Stimulated activated CD8-positive, alpha-beta memory T cell treated with anti-CD3 and anti-CD28 coated beads, Interleukin-15, amount 100 ng/mL, for 1 hour (primary cell): ENCODE data around the gene RIMOC1.
"Not testable (repeated sequence)": the region's sequence is repeated elsewhere in the genome, so short reads cannot be mapped to it uniquely, and the experiment has no call there.

ENCODE experiments used
- DNase-seq: peaks from one replicate; pipeline ENCODE4 v3.0.0-alpha.2; 2020; ENCODE audit warnings: low read depth

The RIMOC1 gene

DNA sequence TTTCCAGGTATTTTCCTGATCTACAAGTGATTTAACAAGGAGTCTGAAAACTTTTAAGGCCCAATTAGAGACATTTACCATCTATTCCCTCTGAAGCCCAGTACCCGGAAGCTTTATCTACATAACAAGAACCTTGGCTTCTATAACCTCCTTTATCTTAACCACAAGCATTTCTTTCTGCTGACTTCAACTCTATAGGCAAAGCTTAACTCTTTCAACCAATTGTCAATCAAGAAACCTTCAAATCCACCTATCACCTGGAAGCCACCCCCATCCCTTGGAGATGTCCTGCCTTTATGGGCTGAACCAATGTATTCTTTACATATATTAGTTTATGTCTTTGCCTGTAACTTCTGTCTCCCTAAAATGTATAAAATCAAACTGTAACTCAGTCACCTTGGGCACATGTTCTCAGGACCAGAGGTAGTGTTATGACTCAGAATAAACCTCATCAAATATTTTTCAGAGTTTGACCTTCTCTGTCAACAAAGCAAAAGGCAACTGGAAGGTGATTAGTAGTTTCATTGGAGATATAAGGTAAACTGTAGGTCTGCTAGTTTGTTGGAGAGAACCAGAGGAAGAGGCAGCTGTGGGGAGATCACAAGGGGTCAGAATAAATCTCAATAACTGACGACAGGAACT is 13.0 kb upstream of the RIMOC1 start:
- no peak for DNase-seq

DNA sequence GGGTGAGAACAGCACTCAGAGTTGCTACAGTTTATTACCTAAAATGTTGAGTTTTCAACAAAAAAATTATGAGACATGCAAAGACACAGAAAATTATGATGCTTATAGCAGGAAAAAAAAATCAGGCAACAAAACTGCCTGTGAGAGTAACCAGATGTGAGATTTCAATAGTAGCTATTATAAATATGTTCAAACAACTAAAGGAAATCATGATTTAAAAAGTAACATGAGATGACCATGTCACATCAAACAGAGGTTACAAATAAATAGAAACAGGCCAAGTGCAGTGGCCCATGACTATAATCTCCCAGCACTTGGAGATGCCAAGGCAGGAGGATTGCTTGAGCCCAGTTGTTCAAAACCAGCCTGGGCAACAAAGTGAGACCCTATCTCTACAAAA is 12.1 kb upstream of the RIMOC1 start:
- no peak for DNase-seq

DNA sequence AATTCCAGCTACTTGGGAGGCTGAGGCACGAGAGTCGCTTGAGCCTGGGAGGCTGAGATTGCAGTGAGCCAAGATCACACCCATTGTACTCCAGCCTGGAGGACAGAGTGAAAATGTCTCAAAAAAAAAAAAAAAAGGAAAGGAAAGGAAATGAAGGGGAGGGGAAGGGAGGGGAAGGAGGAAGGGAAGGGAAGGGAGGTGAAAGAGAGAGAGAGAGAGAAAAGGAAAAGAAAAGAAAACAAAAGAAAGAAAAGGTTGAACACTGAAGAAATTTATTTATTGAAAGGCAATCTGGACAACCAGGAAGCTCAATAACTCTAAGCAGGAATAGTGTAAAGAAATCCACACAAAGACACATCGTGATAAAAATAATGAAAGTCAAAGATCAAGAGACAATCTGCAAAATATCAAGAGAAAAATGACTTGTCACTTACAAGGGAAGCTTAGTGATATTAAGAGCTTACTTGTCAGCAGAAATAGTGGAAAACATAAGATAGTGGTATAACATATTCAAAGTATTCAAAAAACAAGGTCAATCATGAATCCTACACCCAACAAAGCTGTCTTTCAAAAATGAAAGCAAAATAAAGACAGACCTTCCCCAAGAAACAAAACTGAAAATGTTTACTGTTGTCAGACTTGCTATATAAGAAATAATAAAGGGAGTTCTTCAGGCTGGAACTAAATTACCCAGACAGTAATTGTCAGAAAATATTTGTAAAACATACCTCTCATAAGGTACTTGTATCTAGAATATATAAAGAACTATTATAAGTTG is 10.9 kb upstream of the RIMOC1 start:
- no peak for DNase-seq

DNA sequence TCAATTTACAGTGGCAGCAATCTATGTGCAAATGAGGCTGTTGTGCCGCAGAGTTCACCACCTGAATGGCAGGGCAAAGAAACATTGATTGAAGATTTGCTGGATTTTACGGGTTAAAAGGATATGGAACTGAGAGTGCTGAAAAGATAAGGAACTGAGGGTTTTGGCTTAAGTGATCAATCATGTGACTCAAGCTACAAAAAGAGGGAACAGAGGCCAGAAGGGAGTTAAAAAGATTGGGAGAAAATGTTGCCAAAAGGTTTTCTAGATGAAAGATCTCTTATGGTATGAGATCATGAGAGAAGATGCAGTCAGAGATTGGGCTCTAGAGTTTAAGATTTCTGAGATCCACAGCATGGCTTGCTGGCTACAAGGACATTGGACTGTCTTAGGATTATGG is 7.9 kb upstream of the RIMOC1 start:
- no peak for DNase-seq

DNA sequence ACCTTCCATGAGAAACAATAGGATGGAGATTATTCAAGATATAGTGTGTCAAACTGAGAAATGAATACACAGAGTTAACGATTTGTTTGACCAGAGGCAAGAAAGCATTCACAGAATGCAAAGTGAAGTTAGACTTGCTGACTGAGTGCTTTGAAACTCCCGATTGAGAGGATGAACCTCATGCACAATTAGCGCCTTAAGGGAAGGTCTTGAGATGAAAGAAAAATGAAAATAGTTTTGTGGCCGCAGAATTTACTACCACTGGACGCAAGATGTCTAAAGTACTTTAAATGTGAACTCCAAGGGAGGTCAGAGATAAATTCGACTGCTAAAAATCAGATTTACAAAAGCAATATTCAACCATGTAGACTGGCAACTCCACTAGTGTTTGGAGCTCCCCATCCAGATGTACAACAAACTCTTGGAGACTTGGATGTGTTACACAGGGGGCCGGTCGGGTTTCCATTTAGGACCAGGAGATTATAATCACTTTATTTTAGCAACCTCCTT is 707 bp upstream of the RIMOC1 start:
- no peak for DNase-seq

DNA sequence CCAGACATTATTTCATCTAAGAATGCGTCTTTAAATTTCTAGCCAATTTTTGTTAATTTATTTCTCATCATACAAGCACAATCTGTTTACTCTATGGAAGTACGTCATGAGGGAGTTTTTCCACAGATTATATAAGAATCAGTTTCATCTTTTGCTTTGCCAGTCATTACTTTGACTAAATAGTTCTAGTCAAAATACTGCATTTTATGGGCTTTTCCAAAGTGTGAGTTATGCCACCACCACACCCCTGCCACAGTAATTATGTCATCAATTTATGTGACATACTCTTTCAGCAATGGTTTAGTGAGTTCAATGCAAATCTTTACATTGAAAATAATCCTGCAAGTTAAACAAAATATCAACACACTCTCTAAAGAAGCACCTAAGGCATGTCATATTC is 2.0 kb downstream of the RIMOC1 start:
- DNase-seq = no peak

DNA sequence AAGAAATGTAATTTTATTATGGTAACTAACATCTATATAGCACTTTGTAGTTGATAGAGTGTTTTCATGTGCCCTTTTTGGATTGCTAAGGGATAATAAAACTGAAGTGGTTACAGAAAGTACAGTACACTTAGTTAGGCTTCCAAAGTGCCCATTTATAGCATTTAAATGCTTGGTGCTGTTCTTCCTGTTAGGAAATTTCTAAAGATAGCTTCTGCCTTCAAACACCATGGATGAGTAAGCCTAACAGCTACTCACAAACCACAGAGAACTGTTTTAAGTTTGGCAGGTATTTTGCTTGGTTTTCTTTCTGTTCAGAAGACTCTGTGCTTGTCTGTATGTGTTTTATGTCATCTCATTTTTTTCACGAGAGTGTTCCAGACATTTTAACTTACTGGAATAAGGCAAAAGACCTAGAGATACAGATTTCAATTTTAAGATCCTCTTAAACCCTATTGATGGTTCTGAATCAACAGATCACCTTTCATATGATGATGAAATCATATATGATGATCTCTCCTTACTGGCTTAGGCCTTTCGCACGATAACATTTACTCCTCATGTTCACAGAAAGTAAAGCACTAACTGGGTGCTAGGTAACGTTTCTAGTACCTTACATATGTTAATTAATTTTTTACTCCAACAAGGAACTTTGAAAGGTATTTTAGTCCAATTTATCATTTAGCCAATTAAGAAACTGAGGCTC is 4.4 kb downstream of the RIMOC1 start:
- DNase-seq = no peak

DNA sequence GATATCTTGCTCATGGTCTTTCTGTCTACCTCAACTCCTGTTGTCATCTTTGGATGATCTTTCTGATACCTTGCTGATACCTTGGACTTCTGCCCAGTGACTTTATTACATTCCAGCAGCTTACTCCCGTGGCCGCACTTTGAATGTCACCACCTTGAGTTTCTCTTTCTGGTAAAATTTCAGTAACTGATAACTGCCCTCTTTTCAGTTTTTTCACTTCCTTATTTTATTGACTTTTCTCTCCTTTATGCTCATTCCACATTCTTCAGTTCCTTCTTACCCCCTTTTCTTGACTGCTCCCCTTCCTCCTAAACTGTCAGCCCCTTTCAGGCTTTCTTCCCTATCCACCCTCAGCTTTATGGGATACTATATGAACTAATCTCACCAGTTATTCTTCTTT is 14.0 kb downstream of the RIMOC1 start:
- no peak for DNase-seq

DNA sequence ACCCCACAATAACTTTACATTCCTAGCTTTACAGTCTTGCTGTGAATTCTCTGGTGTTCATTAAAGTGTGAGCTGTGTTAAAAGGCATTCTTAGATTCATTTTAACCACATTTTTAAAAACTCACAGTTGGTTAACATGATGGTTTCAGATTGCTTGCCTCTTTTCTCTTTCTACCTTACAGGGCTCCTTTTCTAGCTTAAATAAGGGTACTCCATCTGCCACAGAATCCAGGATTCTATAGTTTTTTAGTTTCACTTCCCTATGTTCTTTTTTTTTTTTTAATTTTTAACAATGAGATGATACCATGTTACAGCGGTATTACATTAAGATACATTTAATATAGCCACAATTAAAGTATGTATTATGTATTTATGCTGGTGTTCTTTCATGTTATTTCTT is 17.0 kb downstream of the RIMOC1 start:
- DNase-seq = no peak

DNA sequence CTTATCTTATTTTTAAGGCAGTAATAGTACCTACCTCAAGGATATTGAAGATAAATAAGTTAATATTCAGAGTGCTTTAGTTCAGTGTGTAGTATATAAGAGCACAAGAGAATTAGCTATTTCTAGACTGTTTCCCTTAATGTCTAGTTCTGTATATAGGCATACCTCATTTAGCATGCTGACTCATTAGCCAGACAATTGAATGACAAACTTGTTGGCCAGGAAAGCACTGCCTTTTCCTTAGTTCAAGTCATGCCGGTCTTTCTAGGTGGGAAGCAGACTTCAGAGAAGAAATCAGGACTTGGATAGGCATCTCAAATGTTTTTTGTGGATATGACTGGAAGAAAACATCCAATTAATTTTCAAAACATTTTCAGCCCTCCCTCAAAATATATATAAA is 17.7 kb downstream of the RIMOC1 start:
- DNase-seq = no peak

DNA sequence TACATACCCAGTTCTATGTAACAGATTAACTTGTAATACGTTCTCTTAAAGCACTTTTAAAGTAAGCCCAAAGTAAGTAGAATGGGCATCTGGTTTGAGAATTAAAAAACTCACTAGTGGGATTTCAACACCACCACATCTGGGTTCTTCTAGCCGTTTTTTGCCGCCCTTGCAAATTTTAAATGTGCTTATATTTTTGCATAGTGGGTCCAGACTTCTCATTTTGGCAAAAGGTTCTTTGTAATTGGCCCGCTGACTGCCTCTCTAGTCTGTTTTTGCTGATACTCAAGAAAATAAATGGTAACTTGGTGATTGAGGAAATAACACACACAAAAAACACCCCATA is 20.4 kb downstream of the RIMOC1 start:
- DNase-seq = no peak

DNA sequence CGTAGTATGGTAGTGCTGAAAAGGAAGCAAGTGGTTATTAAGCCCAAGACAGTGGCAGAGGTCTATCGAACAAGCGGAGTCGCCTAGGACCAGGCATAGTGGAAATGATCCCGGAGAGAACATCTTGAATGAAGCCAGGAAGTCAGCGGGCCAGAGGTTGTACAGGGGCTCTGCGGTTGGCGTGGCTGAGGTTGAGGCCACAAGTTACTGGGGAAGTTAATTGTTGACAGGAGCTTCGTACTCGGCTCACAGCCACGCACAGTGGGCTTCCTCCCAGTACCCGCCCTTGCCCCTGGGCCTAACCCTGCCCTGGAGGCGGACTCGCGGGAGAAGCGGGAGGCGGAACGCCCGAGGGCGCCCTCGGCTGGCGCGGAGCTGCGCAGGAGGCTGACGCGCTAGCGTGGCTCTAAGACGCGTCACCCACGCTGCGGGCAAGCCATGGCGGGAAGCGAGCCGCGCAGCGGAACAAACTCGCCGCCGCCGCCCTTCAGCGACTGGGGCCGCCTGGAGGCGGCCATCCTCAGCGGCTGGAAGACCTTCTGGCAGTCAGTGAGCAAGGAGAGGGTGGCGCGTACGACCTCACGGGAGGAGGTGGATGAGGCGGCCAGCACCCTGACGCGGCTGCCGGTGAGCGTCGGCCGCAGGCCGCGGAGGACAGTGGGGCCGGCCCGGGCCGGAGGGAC is 20.9 kb downstream of the RIMOC1 start, which contains the start of gene FBXO4:
FBXO4 (plus strand) TSS at position 410 of the 683 bp plus-strand sequence; CDS start at position 439, 29 bp downstream.
- DNase-seq = peak; percentile 67

DNA sequence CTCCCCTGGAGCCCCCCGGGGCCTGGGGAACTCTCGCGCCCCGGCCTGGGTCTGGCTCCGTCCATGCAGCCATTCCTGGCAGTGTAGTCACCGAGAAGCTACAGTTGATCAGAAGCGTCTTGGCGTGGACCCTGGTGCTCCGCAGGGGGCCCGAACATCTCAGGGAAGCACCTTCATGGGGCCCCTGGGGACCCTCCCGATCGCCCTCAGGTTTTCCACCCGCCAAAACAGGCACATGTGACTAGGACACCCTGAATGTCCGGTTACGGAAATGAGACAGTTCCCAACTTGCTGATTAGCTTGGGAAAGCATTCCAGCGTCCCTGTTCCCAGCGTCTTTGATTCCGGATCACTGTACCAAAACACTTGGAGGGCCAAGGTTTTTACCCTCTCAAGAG is 21.4 kb downstream of the RIMOC1 start:
- DNase-seq = no peak

DNA sequence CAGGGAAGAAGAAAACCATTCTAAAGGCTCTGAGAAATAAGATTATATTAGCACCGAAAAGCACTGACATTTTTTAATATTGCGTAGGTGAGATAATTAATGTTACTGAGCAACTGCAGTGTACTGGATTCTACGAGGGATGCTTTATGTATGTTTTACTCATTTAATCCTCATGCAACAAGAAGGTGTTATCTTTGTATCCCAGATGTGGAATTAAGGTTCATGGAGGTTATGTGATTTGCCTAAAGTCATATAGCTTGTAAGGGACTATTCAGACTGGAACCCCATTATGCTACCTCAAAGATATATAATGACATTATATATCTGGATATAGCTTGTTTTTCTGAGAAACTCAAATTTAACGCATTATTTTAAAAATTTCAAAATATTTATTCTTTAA is 23.5 kb downstream of the RIMOC1 start:
- no peak for DNase-seq

DNA sequence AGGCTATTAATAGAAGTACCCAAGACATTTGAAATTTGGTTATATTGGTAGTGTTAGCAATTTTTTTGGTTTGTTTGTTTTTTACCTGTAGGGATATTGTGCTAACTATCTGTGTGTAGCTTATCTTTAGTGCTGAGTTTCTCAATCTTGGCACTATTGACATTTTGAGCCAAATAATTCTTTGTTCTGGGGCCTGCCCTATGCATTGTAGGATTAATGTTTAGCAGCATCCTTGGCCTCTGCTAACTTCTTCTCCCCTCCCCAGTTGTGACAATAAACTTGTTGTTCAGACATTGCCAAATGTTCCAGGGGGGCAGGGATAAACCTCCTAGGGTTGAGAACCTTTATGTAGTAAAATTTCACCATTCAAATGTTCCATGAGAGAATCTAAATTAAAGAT is 24.9 kb downstream of the RIMOC1 start:
- DNase-seq = no peak

DNA sequence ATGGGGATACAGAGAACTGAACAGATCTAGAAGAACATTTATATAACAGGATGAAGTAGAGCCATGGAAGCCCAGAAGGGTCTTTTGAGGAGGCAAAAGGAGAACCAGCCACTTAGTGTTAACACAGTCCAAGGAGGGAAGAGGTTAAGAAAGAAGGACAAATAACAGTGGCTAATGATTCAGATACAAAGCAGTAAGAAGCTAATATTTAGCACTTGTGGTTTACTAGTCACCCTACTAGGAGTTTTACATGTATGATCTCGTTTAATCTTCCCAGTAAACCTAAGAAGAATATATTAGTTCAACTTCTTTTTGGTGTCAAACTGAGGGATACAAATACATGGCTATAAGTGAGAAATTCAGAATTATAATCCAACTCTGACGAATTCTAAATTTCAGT is 28.6 kb downstream of the RIMOC1 start:
- DNase-seq = no peak

DNA sequence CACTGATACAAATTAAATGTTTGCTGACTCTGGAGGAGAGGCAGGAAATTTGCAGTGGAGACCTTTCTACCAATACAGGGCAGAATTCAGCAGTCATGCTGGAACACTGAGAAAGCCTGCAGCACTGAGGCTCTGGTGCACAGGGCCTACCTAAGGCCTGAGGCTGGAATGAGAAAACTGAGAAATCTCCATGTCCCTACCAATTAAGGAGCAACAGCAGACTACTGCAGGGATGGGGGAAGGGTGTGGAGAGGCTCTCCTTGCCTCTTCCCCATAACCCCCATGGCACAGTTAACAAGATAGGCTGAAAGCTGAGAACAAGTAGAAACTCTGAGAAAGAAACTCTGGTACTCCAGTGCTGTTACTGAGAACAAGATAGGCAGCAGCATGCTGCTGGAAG is 31.4 kb downstream of the RIMOC1 start:
- DNase-seq = no peak

DNA sequence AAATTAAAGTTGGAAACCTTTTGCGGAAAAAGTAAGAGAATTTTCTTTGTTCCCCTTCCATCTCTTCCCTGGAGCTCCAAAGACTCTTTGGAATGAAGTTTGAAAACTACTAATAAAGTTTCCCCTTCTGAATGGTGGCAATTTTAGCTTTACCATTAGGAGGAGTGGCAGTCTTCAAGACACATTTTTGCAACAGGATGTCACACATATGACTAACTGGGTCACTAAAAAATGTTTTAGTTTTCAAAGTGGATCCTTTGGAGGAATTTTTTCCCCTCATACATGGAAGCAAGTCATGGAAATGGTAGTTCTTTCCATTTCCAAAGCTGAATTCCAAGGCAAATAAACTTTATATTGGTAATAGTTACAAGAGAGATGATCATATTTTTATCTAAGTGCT is 36.5 kb downstream of the RIMOC1 start:
- DNase-seq = no peak

DNA sequence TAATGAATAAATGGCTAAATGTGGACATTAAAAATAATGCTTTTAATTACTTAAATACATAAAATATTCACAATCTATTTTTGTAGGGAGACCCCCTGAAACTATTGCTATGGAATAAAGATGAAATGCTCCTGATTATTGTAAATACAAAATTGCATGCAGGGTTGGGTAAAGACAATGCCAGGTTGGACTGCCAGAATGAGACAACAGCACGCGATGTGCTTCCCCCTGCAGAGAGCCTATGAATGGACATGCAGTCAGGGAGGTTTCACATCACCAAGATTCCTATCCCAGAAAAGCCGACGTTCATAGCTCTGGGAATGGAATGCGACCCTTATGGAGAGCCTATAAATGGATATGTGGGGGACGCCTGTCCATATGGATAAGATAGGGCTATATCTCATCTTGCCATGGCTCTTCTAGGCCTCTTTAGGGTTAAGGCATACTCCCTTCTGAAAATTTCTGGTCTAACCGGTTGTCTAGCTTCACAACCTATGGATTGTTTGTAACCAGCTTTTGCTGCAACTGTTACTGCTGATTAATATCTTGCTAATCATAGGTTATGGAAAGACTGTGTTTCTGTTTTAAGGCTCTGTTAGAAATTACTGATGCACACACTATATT is 41.3 kb downstream of the RIMOC1 start:
- not testable (repeated sequence) for DNase-seq

DNA sequence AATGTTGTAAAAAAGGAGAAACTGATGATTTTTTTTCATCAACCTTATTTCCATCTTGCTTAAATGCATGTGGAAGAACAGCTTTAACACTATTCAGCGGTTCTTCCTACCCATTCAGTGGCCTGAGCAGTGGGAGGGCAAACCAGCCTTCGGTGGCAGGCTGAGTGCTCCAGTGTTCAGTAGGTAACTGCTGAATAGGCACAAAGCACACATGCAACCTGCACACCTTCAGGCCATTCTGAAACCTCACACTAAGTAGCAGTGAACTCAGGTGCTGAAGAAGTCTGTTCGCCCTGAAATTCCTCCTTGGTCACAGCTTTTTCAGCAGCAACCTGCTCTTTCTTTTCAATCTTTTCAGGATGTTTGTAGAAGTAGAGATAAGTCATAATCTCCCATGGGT is 47.1 kb downstream of the RIMOC1 start:
- no peak for DNase-seq
